WI38 (cell line): ENCODE results near the gene MYO7A.
"Not testable (repeated sequence)": the region's sequence is repeated elsewhere in the genome, so short reads cannot be mapped to it uniquely, and the experiment has no call there.

Experiments
- H3K4me3 ChIP-seq: 2 replicates; pipeline ENCODE4 v1.5.1; 2011; ENCODE audit warnings: low read depth, mild to moderate bottlenecking, control low read depth, low read length
- CTCF ChIP-seq: IDR thresholded peaks from 2 replicates; pipeline ENCODE4 v1.5.1; 2012; ENCODE audit warnings: low read depth, mild to moderate bottlenecking, control low read depth, low read length

MYO7A gene

GRCh38 chr11:77093987-77094840 is 33.8 kb upstream of the MYO7A start:
- no peak for TF ChIP-seq CTCF
- H3K4me3 ChIP-seq, result no peak overlapping the region

GRCh38 chr11:77094841-77095365 is 33.1 kb upstream of the MYO7A start:
- no peak for TF ChIP-seq CTCF
- H3K4me3 ChIP-seq, result no peak overlapping the region

GRCh38 chr11:77095551-77096490 is 32.2 kb upstream of the MYO7A start:
- no peak for TF ChIP-seq CTCF
- no peak overlapping the region for H3K4me3 ChIP-seq

- H3K4me3 ChIP-seq, result no peak overlapping the region
- no peak for TF ChIP-seq CTCF
Observed at GRCh38 chr11:77096591-77097019, 31.4 kb upstream of the MYO7A start.

- H3K4me3 ChIP-seq, result not testable (repeated sequence)
Observed at GRCh38 chr11:77097180-77097579, 30.9 kb upstream of the MYO7A start.

GRCh38 chr11:77100166-77101042 is 27.6 kb upstream of the MYO7A start:
- TF ChIP-seq CTCF, result no peak
- no peak overlapping the region for H3K4me3 ChIP-seq

- no peak; the same call in none of the 2 replicates for TF ChIP-seq CTCF
- H3K4me3 ChIP-seq, result no peak overlapping the region
Observed at GRCh38 chr11:77101043-77101537, 27.0 kb upstream of the MYO7A start.
